Duodenal mucosa (tissue), 2 donors: ENCODE measurements around the gene SMAP1.
A peak's percentile ranks its signal among the peaks of the same experiment; 100 is the strongest.

ENCODE experiments used
- H3K27ac ChIP-seq: one replicate; pipeline ENCODE4 v1.7.0; 2013; ENCODE audit warnings: low read depth, low read length
- H3K27me3 ChIP-seq, 2 donors: one replicate each; pipeline ENCODE4 v1.7.0; 2013; ENCODE audit warnings: low read length in 2 of 2, control low read depth in 1 of 2; ENCODE audit not compliant: insufficient read depth in 2 of 2, control insufficient read depth in 1 of 2
- H3K36me3 ChIP-seq, 2 donors: one replicate each; pipeline ENCODE4 v1.7.0; 2013; ENCODE audit warnings: low read length in 2 of 2, control low read depth in 1 of 2; ENCODE audit not compliant: insufficient read depth in 2 of 2, control insufficient read depth in 1 of 2
- H3K4me1 ChIP-seq, 2 donors: one replicate each; pipeline ENCODE4 v1.7.0; 2013; ENCODE audit warnings: low read length in 2 of 2, control low read depth in 1 of 2; ENCODE audit not compliant: insufficient read depth in 2 of 2, control insufficient read depth in 1 of 2
- H3K4me3 ChIP-seq, 2 donors: one replicate each; pipeline ENCODE4 v1.7.0; 2013; ENCODE audit warnings: low read length in 2 of 2, low read depth in 1 of 2
- H3K9ac ChIP-seq, 2 donors: one replicate each; pipeline ENCODE4 v1.7.0; 2013; ENCODE audit warnings: low read length in 2 of 2, low read depth in 1 of 2
- H3K9me3 ChIP-seq, 2 donors: one replicate each; pipeline ENCODE4 v1.7.0; 2013; ENCODE audit warnings: low read length in 2 of 2, control low read depth in 1 of 2; ENCODE audit not compliant: control insufficient read depth in 1 of 2

Gene SMAP1

GRCh38 chr6:70667711-70668498 is at the start of gene SMAP1:
TSS of gene SMAP1 (plus strand) at chr6:70667883. CDS start at chr6:70668024, 141 bp downstream.
- Histone ChIP-seq H3K9me3 (no peaks in the 10 kb centered on the region), H3K27me3 (no peaks in the 10 kb centered on the region), H3K9ac (peak within 1 kb of the TSS; percentile 88 to 94), H3K27ac (peak within 1 kb of the TSS; percentile 93), H3K4me1 (peaks cover 23 to 28% of the 10 kb centered on the region in 2 donors), H3K4me3 (peak within 1 kb of the TSS; percentile 94 to 97), H3K36me3 (no peaks in the 10 kb centered on the region)

GRCh38 chr6:70620746-70621145 is 46.9 kb upstream of the SMAP1 start:
- H3K27ac ChIP-seq = no peak overlapping the region
- H3K27me3 ChIP-seq = no peaks in the 10 kb centered on the region
- H3K4me1 ChIP-seq = no peaks in the 10 kb centered on the region
- no peak overlapping the region for H3K4me3 ChIP-seq
- H3K36me3 ChIP-seq = no peaks in the 10 kb centered on the region
- no peak overlapping the region for H3K9ac ChIP-seq
- no peaks in the 10 kb centered on the region for H3K9me3 ChIP-seq

- H3K9ac ChIP-seq = no peak overlapping the region
- H3K27me3 ChIP-seq = no peaks in the 10 kb centered on the region
Measured at GRCh38 chr6:70622461-70622860, 45.2 kb upstream of the SMAP1 start.

GRCh38 chr6:70625436-70625835 is 42.2 kb upstream of the SMAP1 start:
- Histone ChIP-seq H3K36me3 (no peaks in the 10 kb centered on the region), H3K27me3 (no peaks in the 10 kb centered on the region), H3K9ac (no peak overlapping the region), H3K4me3 (no peak overlapping the region), H3K9me3 (no peaks in the 10 kb centered on the region), H3K4me1 (no peaks in the 10 kb centered on the region), H3K27ac (no peak overlapping the region)

More at GRCh38 chr6:70622461-70622860, 45.2 kb upstream of the SMAP1 start:
- Histone ChIP-seq H3K4me3 (no peak overlapping the region), H3K9me3 (no peaks in the 10 kb centered on the region), H3K36me3 (no peaks in the 10 kb centered on the region), H3K27ac (no peak overlapping the region), H3K4me1 (no peaks in the 10 kb centered on the region)

- H3K27me3 ChIP-seq = no peaks in the 10 kb centered on the region
- no peaks in the 10 kb centered on the region for H3K36me3 ChIP-seq
- no peak overlapping the region for H3K4me3 ChIP-seq
- no peaks in the 10 kb centered on the region for H3K9me3 ChIP-seq
- H3K27ac ChIP-seq = no peak overlapping the region
- H3K4me1 ChIP-seq = no peaks in the 10 kb centered on the region
- H3K9ac ChIP-seq = no peak overlapping the region
Measured at GRCh38 chr6:70627500-70628254, 40.0 kb upstream of the SMAP1 start.

GRCh38 chr6:70629929-70630328 is 37.8 kb upstream of the SMAP1 start:
- H3K4me3 ChIP-seq = no peak overlapping the region
- no peak overlapping the region for H3K27ac ChIP-seq
- H3K27me3 ChIP-seq = no peaks in the 10 kb centered on the region
- H3K4me1 ChIP-seq = no peaks in the 10 kb centered on the region
- H3K9me3 ChIP-seq = no peaks in the 10 kb centered on the region
- no peak overlapping the region for H3K9ac ChIP-seq
- no peaks in the 10 kb centered on the region for H3K36me3 ChIP-seq

- H3K36me3 ChIP-seq = no peaks in the 10 kb centered on the region
- no peak overlapping the region for H3K27ac ChIP-seq
- no peak overlapping the region for H3K4me3 ChIP-seq
- no peaks in the 10 kb centered on the region for H3K9me3 ChIP-seq
- H3K9ac ChIP-seq = no peak overlapping the region
- no peaks in the 10 kb centered on the region for H3K4me1 ChIP-seq
- H3K27me3 ChIP-seq = no peaks in the 10 kb centered on the region
Measured at GRCh38 chr6:70633870-70634269, 33.8 kb upstream of the SMAP1 start.

GRCh38 chr6:70636596-70636995 is 31.1 kb upstream of the SMAP1 start:
- H3K36me3 ChIP-seq = no peaks in the 10 kb centered on the region
- no peaks in the 10 kb centered on the region for H3K4me1 ChIP-seq

GRCh38 chr6:70638468-70638867 is 29.2 kb upstream of the SMAP1 start:
- no peaks in the 10 kb centered on the region for H3K9me3 ChIP-seq
- no peaks in the 10 kb centered on the region for H3K4me1 ChIP-seq
- no peaks in the 10 kb centered on the region for H3K27me3 ChIP-seq
- H3K9ac ChIP-seq = no peak overlapping the region
- H3K36me3 ChIP-seq = no peaks in the 10 kb centered on the region
- no peak overlapping the region for H3K27ac ChIP-seq
- H3K4me3 ChIP-seq = no peak overlapping the region

More at GRCh38 chr6:70636596-70636995, 31.1 kb upstream of the SMAP1 start:
- H3K27ac ChIP-seq = no peak overlapping the region
- no peaks in the 10 kb centered on the region for H3K9me3 ChIP-seq
- no peaks in the 10 kb centered on the region for H3K27me3 ChIP-seq
- H3K9ac ChIP-seq = no peak overlapping the region
- no peak overlapping the region for H3K4me3 ChIP-seq

- no peak overlapping the region for H3K27ac ChIP-seq
- H3K27me3 ChIP-seq = no peaks in the 10 kb centered on the region
- H3K4me3 ChIP-seq = no peak overlapping the region
- no peak overlapping the region for H3K9ac ChIP-seq
- H3K4me1 ChIP-seq = no peaks in the 10 kb centered on the region
- H3K36me3 ChIP-seq = no peaks in the 10 kb centered on the region
- H3K9me3 ChIP-seq = no peaks in the 10 kb centered on the region
Measured at GRCh38 chr6:70651326-70651905, 16.3 kb upstream of the SMAP1 start.
